Pulmonary artery endothelial cell (primary cell): ENCODE results near the gene SH2D3C. TPM values are rescaled to one million over a fixed set of nuclear protein-coding genes. Genes with fewer than 3 reads are reported as not detected.

Experiments used
- DNase-seq: peaks from one replicate; pipeline ENCODE4 v3.0.0-alpha.2; 2011; ENCODE audit warnings: low read depth, low spot score
- total RNA-seq: library from RNA; depleted of rRNA; stranded (reverse); fragments of >200 nt; gene quantifications from 2 replicates; pipeline ENCODE4 v1.2.3, GENCODE V29; 2014

Gene SH2D3C
- total RNA-seq, 1 donor from 2014 or later, result 58.3 TPM

DNA sequence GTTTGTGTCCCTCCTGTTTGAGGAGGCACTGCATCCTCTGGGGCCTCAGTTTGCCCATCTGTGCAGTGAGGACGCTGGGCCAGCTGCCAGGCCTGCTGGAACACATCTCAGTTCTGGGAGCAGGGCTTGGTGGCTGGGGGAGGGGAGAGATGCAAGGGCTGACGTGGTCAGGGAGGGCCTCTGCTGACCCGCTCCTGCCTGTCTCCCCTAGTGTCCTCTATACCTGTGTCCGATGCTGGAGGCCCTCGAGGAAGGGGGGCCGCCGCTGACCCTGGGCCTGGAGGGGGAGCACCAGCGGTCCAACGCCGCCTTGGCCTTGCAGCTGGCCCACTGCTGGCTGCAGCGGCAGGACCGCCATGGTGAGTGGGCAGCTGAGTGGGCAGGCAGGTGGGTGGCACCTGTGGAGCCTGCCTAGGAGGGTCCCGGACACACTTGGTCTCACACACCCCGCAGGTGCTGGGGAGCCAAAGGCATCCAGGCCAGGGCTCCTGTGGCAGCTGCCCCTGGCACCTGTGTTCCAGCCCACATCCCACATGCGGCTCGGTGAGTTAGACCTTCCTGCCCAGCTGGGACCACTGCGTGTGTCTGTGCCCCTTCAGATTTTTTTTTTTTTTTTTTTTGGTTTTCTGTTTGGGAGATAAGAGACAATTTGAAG is 30.0 kb upstream of the SH2D3C start:
- no peak for DNase-seq

DNA sequence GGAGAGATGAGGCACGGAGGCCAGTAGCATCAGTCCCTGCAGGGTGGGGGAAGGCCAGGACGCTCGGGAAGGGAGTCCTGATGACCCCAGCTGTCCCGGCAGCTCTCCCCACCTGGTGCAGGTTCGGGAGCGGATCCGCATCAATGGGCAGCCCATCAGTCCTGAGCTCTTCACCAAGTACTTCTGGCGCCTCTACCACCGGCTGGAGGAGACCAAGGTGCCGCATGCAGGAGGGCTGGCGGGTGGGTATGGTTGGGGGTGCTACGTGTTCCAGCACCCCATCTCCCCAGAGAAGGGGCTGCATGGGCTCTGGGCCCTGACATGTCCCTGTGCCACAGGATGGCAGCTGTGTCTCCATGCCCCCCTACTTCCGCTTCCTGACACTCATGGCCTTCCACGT is 28.4 kb upstream of the SH2D3C start:
- DNase-seq, result no peak

DNA sequence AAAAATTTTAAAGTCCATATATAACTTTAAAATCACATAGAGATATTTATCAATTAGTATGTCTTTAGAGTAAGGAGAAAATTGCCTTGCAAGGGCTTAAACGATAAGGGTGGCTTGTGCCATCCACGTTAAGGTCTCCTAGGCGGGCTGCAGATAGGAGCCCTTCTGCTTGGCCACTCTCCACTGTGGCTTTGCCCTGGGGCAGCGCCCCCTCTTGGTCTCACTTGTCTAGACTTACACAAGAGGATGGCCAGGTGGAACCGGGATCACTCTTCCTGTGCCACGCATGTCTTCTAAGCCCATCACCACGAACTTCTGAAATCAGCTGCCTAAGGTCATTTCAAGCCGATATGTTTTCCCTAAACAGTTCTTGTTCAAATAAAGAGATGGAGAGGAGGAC is 27.2 kb upstream of the SH2D3C start:
- DNase-seq, result no peak

DNA sequence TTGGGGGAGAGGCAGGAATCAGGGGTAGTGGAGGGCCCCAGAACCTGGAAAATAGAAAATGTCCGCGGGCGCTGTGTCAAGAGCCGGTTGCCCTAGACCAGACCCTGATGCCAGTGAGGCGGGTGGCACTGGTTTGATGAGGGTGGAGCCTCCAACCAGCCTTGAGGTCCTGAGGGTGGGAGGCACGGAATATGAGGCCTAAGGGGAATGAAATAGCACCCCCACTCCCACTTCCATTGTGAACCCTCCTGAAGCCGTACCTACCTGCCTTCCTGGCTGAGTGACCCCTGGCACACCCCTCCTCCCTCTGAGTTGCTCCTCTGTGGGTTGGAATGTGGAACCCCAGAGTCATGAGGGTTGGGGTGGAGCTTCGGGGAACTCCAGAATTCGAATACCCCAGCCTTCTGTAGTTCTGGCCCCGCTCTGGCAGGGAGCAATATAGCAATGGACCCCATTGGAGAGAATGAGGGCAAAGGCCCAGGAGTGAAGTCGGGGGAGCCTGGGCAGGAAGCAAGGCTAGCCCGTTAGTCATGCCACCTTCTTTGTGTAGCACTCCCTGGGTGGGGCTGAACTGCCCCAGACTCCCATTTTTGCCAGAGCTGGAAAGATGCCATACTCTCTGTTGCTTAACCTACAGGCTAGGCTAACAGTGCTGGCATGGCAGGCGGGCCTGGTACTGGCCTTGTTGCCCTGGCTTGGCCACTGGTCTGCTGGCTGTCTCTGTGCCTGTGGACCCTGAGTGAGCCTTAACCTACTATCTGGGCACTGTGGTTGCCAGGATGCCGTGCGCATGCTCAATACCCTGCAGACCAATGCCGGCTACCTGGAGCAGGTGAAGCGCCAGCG is 25.3 kb upstream of the SH2D3C start:
- no peak for DNase-seq

DNA sequence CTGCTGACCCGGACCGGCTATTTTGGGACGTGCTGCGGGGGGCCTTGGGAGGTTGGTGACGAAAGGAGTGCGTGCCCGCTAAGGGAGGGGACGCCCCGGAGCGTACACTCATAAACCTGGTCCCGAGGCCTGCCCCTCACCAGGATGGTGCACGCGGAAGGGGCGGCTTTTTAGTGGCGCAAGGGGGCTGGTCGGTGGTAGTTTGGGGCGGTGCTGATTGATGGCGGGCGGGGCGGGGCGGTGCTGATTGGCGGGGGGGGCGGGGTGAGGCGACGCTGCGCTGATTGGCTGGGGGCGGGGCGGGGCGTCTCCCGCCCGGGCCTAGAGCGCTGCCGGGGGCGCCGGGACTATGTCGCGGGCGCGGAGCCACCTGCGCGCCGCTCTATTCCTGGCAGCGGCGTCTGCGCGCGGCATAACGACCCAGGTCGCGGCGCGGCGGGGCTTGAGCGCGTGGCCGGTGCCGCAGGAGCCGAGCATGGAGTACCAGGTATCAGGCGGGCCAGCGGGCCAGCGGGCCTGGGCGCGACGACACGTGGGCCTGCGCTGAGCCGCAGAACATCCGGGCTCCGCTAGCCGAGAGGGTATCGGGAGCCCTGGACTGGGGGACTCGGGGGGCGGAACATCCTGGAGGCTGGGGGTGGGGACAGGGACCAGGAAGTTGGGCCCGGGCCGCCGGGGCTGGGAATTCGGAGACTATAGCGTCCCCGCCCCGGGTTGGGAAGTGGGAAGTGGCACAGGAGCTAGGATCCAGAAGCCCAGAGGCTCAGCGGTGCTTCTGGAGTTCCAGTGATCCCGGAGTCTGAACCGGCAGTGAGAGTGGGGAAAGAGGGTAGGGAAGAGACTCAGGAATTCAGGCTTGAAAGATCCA is 24.3 kb upstream of the SH2D3C start, which contains the start of gene FPGS:
TSS of gene FPGS (plus strand) at position 307 of the 868 bp plus-strand sequence. CDS start at position 350, 43 bp downstream.
- DNase-seq, result peak; percentile 52

DNA sequence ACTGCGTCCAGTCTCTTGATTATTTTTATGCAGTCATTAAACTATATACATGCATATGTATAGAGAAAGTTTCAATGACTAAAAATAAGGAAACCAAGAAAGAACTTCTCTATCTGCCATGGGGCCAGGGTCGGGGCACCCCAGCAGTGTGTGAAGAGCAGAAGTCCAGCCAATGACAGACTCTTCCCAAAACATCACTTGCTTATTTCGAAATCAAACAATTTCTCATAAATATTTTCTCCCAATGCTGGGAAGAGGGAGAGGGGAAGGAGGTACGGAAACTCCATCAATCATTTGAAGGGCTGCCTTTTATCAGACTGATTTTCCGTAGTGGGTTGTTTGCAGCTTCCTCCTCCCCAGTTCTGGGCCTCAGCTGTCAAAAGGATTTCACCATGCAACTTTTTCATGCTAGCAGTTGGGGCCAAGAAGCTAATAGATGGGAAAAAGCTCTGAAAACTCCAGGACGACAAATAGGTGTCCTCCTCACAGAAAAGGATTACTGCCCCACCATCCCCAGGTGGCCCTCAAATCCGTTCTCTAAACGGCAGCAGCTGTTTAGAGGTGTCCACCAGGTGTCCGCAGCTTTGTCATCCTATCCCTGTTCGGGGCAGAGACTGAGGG is 23.6 kb upstream of the SH2D3C start:
- DNase-seq, result no peak

DNA sequence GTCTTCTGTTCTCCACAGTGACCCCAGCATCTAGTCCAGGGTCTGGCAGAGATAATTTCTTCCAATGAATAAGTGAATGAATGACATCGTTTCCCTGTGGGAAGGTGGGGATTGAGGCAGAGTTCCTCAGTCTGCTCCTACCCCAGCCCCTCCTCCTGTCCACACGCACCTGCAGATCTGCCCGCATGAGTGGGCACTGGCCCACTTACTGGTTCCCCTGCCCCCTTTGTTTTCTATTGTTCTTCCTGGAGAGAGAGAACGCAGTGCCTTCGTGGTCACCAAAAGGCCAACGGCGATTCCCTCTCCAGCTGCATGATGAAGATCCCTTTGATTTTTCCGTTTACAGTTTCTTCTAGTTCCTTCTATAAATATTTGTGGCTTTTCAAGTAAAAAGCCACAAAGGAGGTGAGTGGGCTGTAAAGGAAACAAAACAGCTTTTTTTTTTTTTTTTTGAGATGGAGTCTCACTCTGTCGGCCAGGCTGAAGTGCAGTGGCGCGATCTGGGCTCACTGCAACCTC is 18.4 kb upstream of the SH2D3C start:
- DNase-seq, result no peak

DNA sequence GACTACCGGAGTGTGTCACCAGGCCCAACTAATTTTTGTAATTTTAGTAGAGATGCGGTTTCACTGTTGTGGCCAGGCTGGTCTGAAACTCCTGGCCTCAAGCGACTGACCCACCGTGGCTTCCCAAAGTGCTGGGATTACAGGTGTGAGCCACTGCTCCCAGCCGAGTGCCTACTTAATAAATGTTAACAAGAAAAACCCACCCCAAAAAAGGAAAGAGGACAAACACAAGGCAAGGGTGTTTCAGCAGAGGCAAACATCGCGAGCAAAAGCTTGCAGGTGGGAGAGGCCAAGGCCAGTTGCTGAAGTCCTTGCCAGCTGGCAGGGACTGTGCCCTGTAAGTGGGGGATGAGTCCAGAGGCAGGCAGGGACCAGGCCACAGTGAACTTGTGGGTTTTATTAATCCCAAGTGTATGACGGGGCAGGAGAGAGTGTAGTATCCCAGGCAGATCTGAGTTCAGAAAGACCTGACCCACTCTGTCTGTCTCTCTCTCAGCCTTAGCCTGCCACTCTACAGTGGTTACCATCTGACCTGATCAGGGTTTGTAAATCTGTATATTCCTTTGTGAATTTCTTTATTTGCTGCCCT is 17.9 kb upstream of the SH2D3C start:
- no peak for DNase-seq

DNA sequence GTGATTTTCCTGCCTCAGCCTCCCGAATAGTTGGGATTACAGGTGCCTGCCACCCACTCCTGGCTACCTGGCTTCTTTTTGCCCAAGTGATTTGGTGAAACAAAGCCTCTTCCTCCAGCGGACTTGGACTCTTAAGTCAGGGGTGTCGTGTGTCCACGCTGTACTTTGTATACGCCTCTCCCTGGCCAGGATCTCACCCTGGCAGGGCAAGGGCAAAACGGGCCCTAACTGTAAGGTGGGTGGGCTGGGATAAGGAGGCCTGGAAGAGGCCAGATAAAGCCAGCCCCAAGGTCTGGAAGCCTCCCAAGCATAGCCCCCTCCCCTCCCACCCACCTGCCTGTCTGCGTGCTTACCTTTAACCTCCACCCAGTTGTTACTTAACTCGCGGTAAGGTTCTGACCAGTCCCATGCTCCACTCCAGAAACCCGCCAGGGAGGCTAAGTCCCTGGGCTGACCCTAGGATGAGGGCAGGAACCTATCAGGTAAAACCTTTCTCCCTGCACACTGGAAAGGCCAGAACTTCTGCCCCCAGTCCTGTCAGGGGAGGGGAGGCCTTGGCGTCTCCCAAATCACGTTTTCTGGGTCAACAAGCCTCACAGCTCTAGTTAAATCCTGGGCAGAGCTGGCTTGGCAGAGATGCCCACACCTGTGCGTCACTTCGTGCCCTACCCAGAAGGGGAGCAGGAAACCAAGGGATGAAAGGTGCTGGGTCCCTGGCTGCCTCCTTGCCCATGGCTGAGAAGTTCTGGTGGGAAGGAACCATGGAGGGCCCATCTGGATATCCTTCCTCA is 15.7 kb upstream of the SH2D3C start:
- DNase-seq, result no peak

DNA sequence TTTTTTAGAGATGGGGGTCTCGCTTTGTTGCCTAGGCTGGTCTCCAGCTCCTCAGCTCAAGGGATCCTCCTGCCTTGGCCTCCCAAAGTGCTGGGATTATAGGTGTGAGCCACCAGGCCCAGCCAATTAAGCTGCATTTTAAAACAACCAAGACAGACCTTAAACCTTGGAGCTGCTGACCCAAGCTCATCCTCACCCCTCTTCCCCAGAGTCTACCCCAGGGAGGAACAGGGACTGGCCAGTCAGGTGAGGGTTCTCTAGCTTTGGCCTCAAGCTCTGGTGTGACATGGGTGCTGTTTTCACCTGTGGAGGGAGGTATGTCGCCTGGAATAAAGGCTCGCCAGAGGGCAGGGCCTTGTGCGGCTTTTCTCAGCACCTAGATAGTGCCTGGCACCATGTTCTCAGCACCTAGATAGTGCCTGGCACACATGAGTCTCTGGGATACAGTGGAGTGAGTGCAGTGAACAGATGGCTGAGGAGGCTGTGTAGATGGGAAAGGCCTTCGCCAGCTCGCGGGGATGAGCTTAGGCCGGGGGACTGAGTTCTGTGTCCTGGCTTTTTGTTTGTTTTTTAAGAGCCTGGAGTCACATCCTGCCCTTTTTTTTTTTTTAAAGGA is 14.7 kb upstream of the SH2D3C start:
- DNase-seq, result no peak

DNA sequence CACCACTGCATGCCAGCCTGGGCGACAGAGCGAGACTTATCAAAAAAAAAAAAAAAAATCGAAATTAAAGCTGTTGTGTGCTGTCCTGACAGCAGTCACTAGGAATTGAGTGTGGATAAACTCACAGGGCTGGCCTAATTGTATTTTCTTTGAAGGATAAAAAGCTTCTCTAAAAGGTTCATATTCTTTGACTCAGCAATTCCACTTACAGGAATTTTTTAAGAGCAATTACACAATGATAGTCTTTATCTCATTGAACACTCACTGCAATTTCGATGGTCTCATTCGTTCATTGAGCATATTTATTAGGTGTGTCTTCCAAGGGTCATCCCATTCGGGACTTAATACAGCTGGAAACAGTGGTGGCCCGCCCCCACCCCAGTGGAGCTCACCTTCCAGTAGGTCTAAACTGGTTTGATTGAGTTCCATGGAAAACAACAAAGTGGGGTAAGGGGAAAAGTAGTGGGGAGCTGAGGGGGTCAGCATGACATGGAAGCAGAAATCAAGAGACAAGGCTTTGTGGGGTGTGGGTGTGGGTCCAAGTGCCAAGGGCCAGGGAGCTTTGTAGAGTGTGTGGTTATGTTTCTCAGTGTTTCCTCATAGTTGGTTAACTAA is 14.1 kb upstream of the SH2D3C start:
- DNase-seq, result no peak

DNA sequence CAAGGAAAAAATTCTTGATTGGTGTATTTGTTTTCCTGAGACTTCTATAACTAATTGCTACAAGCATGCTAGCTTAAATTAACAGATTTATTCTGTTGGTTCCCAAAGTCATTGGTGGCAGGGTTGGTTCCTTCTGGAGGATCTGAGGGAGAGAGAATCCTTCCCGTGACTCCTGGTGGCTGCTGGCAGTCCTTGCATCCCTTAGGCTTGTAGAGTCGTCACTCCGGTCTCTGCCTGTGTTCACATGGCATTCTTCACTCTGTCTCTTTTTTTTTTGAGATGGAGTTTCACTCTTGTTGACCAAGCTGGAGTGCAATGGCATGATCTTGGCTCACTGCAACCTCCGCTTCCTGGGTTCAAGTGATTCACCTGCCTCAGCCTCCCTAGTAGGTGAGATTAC is 12.6 kb upstream of the SH2D3C start:
- DNase-seq, result no peak

DNA sequence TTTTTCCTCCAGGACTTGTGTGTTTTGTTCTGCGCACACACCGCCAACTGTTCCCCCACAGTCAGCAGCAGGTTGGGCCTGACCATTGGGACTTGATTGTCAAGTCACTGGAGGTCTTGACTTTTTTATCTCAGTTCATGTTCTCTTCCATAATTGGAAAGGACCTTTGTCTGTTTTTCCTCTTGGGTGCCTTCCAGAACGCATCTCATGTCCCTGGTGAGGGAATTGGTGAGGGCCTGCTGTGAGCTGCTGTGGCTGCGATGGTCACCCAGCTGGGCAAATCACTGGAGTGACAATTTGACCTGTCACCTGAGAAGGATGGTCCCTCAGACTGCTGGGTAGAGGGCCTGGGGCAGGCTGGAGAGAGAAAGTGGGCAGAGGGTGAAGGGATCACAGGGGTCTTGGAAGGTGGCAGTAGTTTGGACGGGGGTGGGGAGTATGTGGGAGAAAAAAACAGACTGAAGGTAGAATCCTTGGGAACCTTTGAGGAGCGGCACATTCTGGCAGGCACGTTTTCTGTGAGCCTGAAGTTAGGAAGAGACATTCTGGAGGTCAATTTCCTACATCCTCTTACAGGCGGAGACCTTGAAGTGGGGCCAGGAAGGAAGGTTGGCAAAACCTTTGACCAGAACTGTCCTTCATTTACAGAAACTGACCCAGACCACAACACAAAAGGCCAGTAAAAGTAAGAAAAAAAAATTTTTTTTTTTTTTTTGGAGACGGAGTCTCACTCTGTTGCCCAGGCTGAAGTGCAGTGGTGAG is 11.8 kb upstream of the SH2D3C start:
- DNase-seq, result no peak

DNA sequence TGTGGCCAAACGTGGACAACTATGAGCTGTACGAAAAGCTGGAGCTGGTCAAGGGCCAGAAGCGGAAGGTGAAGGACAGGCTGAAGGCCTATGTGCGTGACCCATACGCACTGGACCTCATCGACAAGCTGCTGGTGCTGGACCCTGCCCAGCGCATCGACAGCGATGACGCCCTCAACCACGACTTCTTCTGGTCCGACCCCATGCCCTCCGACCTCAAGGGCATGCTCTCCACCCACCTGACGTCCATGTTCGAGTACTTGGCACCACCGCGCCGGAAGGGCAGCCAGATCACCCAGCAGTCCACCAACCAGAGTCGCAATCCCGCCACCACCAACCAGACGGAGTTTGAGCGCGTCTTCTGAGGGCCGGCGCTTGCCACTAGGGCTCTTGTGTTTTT is 10.7 kb upstream of the SH2D3C start:
- DNase-seq, result no peak

DNA sequence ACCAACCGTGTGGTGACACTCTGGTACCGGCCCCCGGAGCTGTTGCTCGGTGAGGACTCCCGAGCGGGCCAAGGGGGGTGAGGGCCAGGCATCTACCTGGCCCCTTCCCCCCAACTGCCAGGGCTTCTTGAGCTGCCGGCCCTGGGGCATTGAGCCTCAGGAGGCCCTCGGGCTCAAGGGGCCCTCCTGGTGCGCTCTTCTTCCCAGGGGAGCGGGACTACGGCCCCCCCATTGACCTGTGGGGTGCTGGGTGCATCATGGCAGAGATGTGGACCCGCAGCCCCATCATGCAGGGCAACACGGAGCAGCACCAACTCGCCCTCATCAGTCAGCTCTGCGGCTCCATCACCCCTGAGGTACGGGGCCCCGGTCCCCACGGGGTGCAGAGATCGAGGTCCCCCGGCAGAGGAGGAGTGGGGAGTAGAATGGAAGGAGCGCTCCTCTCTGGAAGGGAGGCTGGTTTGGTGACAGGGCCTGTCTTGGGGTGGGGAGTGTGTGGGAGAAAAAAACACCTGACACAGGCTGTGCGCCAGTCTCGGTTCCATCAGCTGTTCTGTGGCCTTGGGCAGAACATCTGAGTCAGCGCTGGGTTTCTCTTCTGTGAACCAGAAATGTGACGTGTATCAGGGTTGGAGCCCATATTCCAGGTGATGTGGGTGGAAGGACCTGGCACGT is 10.0 kb upstream of the SH2D3C start:
- DNase-seq, result no peak

DNA sequence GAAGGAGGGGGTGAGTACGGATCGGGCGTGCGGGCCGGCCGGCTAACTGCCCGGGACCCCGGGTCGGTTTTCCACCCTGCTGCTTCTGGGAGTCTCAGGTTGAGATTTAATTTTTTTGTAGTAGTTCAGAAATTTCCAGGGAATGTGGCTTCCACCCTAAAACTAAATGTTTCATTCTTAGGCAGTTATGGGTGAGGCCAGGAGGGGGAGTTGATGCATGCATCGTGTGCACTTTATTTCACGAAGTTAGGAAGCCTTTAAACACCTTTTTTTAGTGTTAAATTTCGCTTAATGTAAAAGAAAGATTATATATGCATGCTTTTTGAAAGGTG is 8.3 kb upstream of the SH2D3C start:
- no peak for DNase-seq

DNA sequence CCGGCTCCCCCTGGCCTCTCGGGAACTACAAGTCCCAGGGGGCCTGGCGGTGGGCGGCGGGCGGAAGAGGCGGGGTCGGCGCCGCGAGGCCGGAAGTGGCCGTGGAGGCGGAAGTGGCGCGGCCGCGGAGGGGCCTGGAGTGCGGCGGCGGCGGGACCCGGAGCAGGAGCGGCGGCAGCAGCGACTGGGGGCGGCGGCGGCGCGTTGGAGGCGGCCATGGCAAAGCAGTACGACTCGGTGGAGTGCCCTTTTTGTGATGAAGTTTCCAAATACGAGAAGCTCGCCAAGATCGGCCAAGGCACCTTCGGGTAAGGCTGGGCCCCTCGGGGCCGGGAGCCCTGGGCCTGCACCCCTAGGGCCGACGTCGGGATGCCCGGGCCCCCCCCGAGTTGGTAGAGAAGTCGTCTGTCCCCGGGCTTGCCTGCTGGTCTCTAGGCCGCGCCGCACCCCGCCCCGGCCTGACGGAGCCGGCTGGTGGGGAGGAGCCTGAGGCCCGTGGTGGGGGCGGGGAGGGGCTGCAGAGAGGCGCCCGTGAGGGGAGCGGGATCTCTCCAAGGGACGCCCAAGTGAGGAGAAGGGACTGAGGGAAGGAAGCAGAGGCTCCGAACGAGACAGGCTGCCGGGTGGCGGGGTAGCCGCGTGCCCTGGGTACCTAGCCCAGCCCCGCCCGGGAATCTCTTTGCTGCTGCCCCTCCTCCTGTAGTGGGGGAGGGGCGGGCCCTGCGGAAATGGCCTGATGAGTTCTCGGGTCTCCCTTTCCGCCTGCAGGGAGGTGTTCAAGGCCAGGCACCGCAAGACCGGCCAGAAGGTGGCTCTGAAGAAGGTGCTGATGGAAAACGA is 7.7 kb upstream of the SH2D3C start, which contains the start of gene CDK9:
TSS of gene CDK9 (plus strand) at position 102 of the 840 bp plus-strand sequence. CDS start at position 217, 115 bp downstream.
- peak; percentile 68 for DNase-seq
